ENCODE measurements around the gene ZBTB48.

ZBTB48 gene

DNA sequence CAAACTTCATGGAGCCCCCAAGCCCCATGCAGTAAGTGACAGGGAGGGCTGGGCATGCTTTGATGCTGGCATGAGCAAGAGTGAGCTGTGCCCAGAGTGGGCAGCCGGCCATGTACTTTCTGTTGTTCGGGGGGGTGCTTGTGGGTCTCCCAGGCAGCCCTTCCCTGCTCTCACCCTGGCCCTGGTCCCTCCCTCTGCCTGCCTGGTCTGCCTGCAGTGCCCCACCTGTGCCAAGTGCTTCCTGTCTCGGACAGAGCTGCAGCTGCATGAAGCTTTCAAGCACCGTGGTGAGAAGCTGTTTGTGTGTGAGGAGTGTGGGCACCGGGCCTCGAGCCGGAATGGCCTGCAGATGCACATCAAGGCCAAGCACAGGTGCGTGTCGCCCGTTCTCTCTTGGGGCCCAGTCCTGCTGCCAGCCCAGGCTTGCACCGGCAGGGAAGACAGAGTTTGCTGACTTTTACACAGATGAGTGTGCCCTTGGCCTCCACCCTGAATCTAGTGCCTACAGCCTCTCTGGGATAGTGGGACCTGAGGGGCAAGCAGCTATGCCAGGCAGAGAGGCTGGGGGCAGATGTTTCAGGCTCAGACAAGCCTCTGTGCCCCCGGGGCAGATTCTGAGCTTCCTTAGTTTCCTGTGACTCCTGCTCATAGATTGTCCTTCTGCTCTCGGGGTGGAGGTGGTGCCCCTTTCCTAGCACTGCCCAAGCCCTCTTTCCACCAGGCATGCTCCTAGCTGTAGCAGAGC, 7.6 kb downstream of the ZBTB48 start:
- H3K27me3 ChIP-seq (ENCODE audit: control insufficient read depth in 1 of 2, insufficient read depth in 2 of 2, low read length in 2 of 2) = no peaks in the 10 kb centered on the region
- H3K9me3 ChIP-seq (ENCODE audit: low read length) = no peaks in the 10 kb centered on the region
- peaks cover 16% of the 10 kb centered on the region for H3K4me1 ChIP-seq (ENCODE audit: insufficient read depth, low read length)
- H3K27ac ChIP-seq (ENCODE audit: low read depth, low read length) = peak overlapping the region; percentile 48
- no peak overlapping the region for H3K9ac ChIP-seq (ENCODE audit: low read length)
- H3K4me3 ChIP-seq (ENCODE audit: low read depth in 1 of 2, low read length in 2 of 2) = no peak overlapping the region
- peaks cover 52% of the 10 kb centered on the region for H3K36me3 ChIP-seq (ENCODE audit: insufficient read depth, low read length)

DNA sequence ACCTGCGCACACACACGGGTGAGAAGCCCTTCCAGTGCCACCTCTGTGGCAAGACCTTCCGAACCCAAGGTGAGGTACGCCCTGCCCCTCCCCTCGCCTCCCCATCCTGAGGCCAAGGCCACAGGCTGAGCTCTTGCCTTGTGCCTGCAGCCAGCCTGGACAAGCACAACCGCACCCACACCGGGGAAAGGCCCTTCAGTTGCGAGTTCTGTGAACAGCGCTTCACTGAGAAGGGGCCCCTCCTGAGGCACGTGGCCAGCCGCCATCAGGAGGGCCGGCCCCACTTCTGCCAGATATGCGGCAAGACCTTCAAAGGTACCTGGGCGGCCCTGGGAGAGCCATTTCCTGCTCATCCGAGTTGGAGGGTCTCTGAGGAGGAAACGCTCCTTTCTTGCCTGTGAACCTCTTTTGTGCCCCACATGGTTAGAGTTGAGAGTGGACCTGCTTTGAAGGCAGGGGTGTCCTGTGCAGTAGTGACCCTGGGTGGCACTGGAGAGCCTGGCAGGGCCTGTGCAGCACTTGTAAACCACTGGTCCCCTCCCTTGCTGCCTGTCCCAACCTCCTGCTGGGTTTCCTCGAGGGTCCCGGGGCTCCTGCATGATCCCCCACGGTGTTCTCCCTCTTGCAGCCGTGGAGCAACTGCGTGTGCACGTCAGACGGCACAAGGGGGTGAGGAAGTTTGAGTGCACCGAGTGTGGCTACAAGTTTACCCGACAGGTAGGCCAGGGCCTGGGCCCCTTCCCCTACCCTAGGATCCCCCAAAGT, 8.5 kb downstream of the ZBTB48 start:
- no peak overlapping the region for H3K4me3 ChIP-seq (ENCODE audit: low read depth in 1 of 2, low read length in 2 of 2)
- H3K27me3 ChIP-seq (ENCODE audit: control insufficient read depth in 1 of 2, insufficient read depth in 2 of 2, low read length in 2 of 2) = no peaks in the 10 kb centered on the region
- H3K9ac ChIP-seq (ENCODE audit: low read length) = no peak overlapping the region
- peaks cover 16% of the 10 kb centered on the region for H3K4me1 ChIP-seq (ENCODE audit: insufficient read depth, low read length)
- H3K36me3 ChIP-seq (ENCODE audit: insufficient read depth, low read length) = peaks cover 57% of the 10 kb centered on the region
- no peaks in the 10 kb centered on the region for H3K9me3 ChIP-seq (ENCODE audit: low read length)
- H3K27ac ChIP-seq (ENCODE audit: low read depth, low read length) = peak overlapping the region; percentile 44

DNA sequence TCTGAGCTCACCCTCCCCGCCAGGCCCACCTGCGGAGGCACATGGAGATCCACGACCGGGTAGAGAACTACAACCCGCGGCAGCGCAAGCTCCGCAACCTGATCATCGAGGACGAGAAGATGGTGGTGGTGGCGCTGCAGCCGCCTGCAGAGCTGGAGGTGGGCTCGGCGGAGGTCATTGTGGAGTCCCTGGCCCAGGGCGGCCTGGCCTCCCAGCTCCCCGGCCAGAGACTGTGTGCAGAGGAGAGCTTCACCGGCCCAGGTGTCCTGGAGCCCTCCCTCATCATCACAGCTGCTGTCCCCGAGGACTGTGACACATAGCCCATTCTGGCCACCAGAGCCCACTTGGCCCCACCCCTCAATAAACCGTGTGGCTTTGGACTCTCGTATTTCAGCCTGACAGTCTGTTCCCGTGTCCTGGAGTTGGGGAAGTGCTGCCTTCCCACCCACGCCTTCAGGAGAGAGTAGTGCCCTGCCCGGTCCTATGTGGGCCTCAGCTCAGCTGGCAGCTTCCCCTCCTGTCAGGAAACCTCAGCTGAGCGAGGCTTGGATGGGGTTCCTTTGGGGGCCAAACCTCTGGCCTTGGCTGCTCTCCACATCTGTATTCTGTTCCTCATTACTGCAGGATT, 9.2 kb downstream of the ZBTB48 start:
- H3K27ac ChIP-seq (ENCODE audit: low read depth, low read length) = no peak overlapping the region
- no peak overlapping the region for H3K9ac ChIP-seq (ENCODE audit: low read length)
- H3K36me3 ChIP-seq (ENCODE audit: insufficient read depth, low read length) = peaks cover 64% of the 10 kb centered on the region
- H3K27me3 ChIP-seq (ENCODE audit: control insufficient read depth in 1 of 2, insufficient read depth in 2 of 2, low read length in 2 of 2) = no peaks in the 10 kb centered on the region
- H3K4me3 ChIP-seq (ENCODE audit: low read depth in 1 of 2, low read length in 2 of 2) = no peak overlapping the region
- H3K9me3 ChIP-seq (ENCODE audit: low read length) = no peaks in the 10 kb centered on the region
- peaks cover 16% of the 10 kb centered on the region for H3K4me1 ChIP-seq (ENCODE audit: insufficient read depth, low read length)

DNA sequence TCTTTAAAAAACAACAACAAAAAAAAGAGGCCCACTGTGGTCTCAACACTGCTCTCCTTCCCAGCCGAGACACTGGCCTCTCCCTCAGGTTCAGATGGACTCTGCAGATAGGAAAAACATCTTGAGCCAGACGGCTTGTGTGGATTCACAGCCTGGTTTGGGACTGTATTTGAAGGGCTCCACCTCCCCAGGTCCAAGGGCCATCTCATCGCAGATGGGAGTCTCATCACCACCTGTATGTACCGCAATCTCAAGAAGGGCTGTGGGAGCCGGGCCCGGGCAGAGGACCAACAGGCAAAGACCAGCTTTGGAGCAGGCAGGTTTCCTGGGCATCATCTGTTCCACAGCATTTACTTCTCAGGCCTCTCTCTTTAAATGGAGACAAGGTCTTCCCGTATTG, 10.3 kb downstream of the ZBTB48 start:
- Histone ChIP-seq H3K4me1 (ENCODE audit: insufficient read depth, low read length) (peaks cover 16% of the 10 kb centered on the region), H3K4me3 (ENCODE audit: low read depth in 1 of 2, low read length in 2 of 2) (no peak overlapping the region), H3K9me3 (ENCODE audit: low read length) (no peaks in the 10 kb centered on the region), H3K36me3 (ENCODE audit: insufficient read depth, low read length) (peaks cover 75% of the 10 kb centered on the region), H3K9ac (ENCODE audit: low read length) (no peak overlapping the region), H3K27me3 (ENCODE audit: control insufficient read depth in 1 of 2, insufficient read depth in 2 of 2, low read length in 2 of 2) (no peaks in the 10 kb centered on the region), H3K27ac (ENCODE audit: low read depth, low read length) (no peak overlapping the region)

GRCh38 chr1:6591222-6591621, 11.4 kb downstream of the ZBTB48 start:
- Histone ChIP-seq H3K27ac (ENCODE audit: low read depth, low read length) (no peak overlapping the region), H3K27me3 (ENCODE audit: control insufficient read depth in 1 of 2, insufficient read depth in 2 of 2, low read length in 2 of 2) (no peaks in the 10 kb centered on the region), H3K4me1 (ENCODE audit: insufficient read depth, low read length) (peaks cover 22% of the 10 kb centered on the region), H3K4me3 (ENCODE audit: low read depth in 1 of 2, low read length in 2 of 2) (no peak overlapping the region), H3K36me3 (ENCODE audit: insufficient read depth, low read length) (peaks cover 86% of the 10 kb centered on the region), H3K9me3 (ENCODE audit: low read length) (no peaks in the 10 kb centered on the region), H3K9ac (ENCODE audit: low read length) (no peak overlapping the region)

GRCh38 chr1:6591644-6592043, 11.8 kb downstream of the ZBTB48 start:
- peaks cover 91% of the 10 kb centered on the region for H3K36me3 ChIP-seq (ENCODE audit: insufficient read depth, low read length)
- no peak overlapping the region for H3K4me3 ChIP-seq (ENCODE audit: low read depth in 1 of 2, low read length in 2 of 2)
- no peaks in the 10 kb centered on the region for H3K27me3 ChIP-seq (ENCODE audit: control insufficient read depth in 1 of 2, insufficient read depth in 2 of 2, low read length in 2 of 2)
- H3K9me3 ChIP-seq (ENCODE audit: low read length) = no peaks in the 10 kb centered on the region
- H3K27ac ChIP-seq (ENCODE audit: low read depth, low read length) = no peak overlapping the region
- H3K4me1 ChIP-seq (ENCODE audit: insufficient read depth, low read length) = peaks cover 25% of the 10 kb centered on the region
- H3K9ac ChIP-seq (ENCODE audit: low read length) = no peak overlapping the region

GRCh38 chr1:6592441-6592840, 12.6 kb downstream of the ZBTB48 start:
- no peak overlapping the region for H3K27ac ChIP-seq (ENCODE audit: low read depth, low read length)
- peaks cover 25% of the 10 kb centered on the region for H3K4me1 ChIP-seq (ENCODE audit: insufficient read depth, low read length)

GRCh38 chr1:6592865-6593593, 13.2 kb downstream of the ZBTB48 start:
- H3K4me3 ChIP-seq (ENCODE audit: low read depth in 1 of 2, low read length in 2 of 2) = no peak overlapping the region
- no peaks in the 10 kb centered on the region for H3K9me3 ChIP-seq (ENCODE audit: low read length)
- H3K27ac ChIP-seq (ENCODE audit: low read depth, low read length) = no peak overlapping the region
- peaks cover 25% of the 10 kb centered on the region for H3K4me1 ChIP-seq (ENCODE audit: insufficient read depth, low read length)
- peaks cover 94% of the 10 kb centered on the region for H3K36me3 ChIP-seq (ENCODE audit: insufficient read depth, low read length)
- H3K9ac ChIP-seq (ENCODE audit: low read length) = no peak overlapping the region
- H3K27me3 ChIP-seq (ENCODE audit: control insufficient read depth in 1 of 2, insufficient read depth in 2 of 2, low read length in 2 of 2) = no peaks in the 10 kb centered on the region

More at GRCh38 chr1:6592441-6592840, 12.6 kb downstream of the ZBTB48 start:
- Histone ChIP-seq H3K36me3 (ENCODE audit: insufficient read depth, low read length) (peaks cover 94% of the 10 kb centered on the region), H3K27me3 (ENCODE audit: control insufficient read depth in 1 of 2, insufficient read depth in 2 of 2, low read length in 2 of 2) (no peaks in the 10 kb centered on the region), H3K4me3 (ENCODE audit: low read depth in 1 of 2, low read length in 2 of 2) (no peak overlapping the region), H3K9me3 (ENCODE audit: low read length) (no peaks in the 10 kb centered on the region), H3K9ac (ENCODE audit: low read length) (no peak overlapping the region)

- no peak overlapping the region for H3K9ac ChIP-seq (ENCODE audit: low read length)
- no peaks in the 10 kb centered on the region for H3K9me3 ChIP-seq (ENCODE audit: low read length)
- peaks cover 30% of the 10 kb centered on the region for H3K4me1 ChIP-seq (ENCODE audit: insufficient read depth, low read length)
- H3K27ac ChIP-seq (ENCODE audit: low read depth, low read length) = no peak overlapping the region
- no peak overlapping the region for H3K4me3 ChIP-seq (ENCODE audit: low read depth in 1 of 2, low read length in 2 of 2)
- H3K27me3 ChIP-seq (ENCODE audit: control insufficient read depth in 1 of 2, insufficient read depth in 2 of 2, low read length in 2 of 2) = no peaks in the 10 kb centered on the region
- peaks cover 93% of the 10 kb centered on the region for H3K36me3 ChIP-seq (ENCODE audit: insufficient read depth, low read length)
Measured at GRCh38 chr1:6593810-6594209, 14.0 kb downstream of the ZBTB48 start.

DNA sequence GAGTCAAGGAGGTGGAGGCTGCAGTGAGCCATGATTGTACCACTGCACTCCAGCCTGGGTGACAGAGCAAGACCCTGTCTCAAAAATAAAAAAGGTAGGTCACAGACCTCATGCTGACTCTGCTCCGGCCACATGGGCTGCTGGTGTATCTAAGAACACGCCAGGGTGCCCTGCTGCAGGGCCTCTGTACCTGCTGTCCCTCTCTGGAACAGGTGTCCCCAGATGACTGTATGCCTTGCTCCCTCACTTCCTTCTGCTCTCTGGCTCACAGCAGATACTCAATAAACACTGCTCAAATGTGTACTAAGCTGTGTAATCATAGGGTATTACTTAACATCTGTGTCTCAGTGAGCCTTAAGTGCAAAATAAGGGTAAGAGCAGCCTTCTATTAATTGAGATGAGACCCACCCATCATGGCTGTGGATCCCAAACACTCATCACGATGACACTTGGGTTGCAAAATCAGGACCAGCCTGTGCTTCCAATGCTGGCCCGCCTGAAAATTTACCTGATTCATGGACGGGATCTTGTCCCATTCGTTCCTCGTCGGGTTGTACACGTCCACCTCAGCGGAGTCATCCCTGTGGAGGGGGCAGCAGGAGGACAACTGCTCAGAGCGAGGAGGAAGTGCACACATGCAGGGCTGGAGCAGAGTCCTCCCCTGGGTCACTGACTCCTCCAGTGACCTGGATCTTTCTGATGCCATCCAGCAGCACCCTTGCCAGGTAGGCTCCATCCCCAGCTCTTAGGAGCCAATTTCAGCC, 15.4 kb downstream of the ZBTB48 start:
- Histone ChIP-seq H3K4me3 (ENCODE audit: low read depth in 1 of 2, low read length in 2 of 2) (no peak overlapping the region), H3K27me3 (ENCODE audit: control insufficient read depth in 1 of 2, insufficient read depth in 2 of 2, low read length in 2 of 2) (no peaks in the 10 kb centered on the region), H3K4me1 (ENCODE audit: insufficient read depth, low read length) (peaks cover 39% of the 10 kb centered on the region), H3K9me3 (ENCODE audit: low read length) (no peaks in the 10 kb centered on the region), H3K36me3 (ENCODE audit: insufficient read depth, low read length) (peaks cover 88% of the 10 kb centered on the region), H3K27ac (ENCODE audit: low read depth, low read length) (no peak overlapping the region), H3K9ac (ENCODE audit: low read length) (no peak overlapping the region)

Data from muscle layer of colon (tissue), 2 donors.